Mammary epithelial cell (primary cell): ENCODE measurements around the gene SASS6.

ENCODE experiments used
- CTCF ChIP-seq, 2 donors: IDR thresholded peaks in 1 of 2; conservative IDR thresholded peaks in 1 of 2; 2 replicates each; pipeline ENCODE4 v1.5.1; 2011 to 2012; ENCODE audit warnings: inconsistent platforms in 2 of 2, low read length in 2 of 2, mild to moderate bottlenecking in 2 of 2, control low read depth in 1 of 2, low read depth in 1 of 2; ENCODE audit not compliant: insufficient read depth in 1 of 2; ENCODE audit errors: extremely low read depth in 1 of 2
- EZH2 ChIP-seq: IDR thresholded peaks from 2 replicates; pipeline ENCODE4 v1.6.1; 2012; ENCODE audit warnings: low read length, inconsistent platforms, borderline replicate concordance

GRCh38 chr1:100142343-100142742 is 9.6 kb upstream of the SASS6 start:
- no peak for TF ChIP-seq CTCF (conservative IDR thresholded peaks at IDR 0.05 in 1 of 2, IDR thresholded peaks at IDR 0.05 in 1 of 2; ENCODE audit: extremely low read depth in 1 of 2, insufficient read depth in 1 of 2, low read depth in 1 of 2, low read length in 2 of 2)
- TF ChIP-seq EZH2: no peak
